MM.1S (cell line): Measurements from ENCODE around the gene FAM167B.

Source experiments
- DNase-seq: peaks from one replicate; pipeline ENCODE4 v3.0.0-alpha.2; 2015
- H2AFZ ChIP-seq: fragments of 300-600 bp; sonication (generic); 2 replicates; pipeline ENCODE4 v1.6.0; 2016; ENCODE audit warnings: antibody characterized with exemption, low read length
- H3F3A ChIP-seq: fragments of 300-600 bp; sonication (generic); 2 replicates; pipeline ENCODE4 v1.6.1; 2016; ENCODE audit warnings: mild to moderate bottlenecking, antibody characterized with exemption, low read length, moderate library complexity, mixed read lengths; ENCODE audit not compliant: insufficient read depth
- H3K27ac ChIP-seq: fragments of 300-600 bp; sonication (generic); 2 replicates; pipeline ENCODE4 v1.5.1; 2016; ENCODE audit warnings: mild to moderate bottlenecking, low read length
- H3K27me3 ChIP-seq: fragments of 300-600 bp; sonication (generic); replicated peaks from 2 replicates; pipeline ENCODE4 v1.6.0; 2016; ENCODE audit warnings: low read length; ENCODE audit not compliant: insufficient read depth
- H3K36me3 ChIP-seq: fragments of 300-600 bp; sonication (generic); replicated peaks from 2 replicates; pipeline ENCODE4 v1.6.1; 2016; ENCODE audit warnings: mild to moderate bottlenecking, low read length, mixed read lengths; ENCODE audit not compliant: insufficient read depth
- H3K4me1 ChIP-seq: fragments of 300-600 bp; sonication (generic); 2 replicates; pipeline ENCODE4 v1.6.1; 2016; ENCODE audit warnings: low read length, mixed read lengths
- H3K4me2 ChIP-seq: fragments of 300-600 bp; sonication (generic); 2 replicates; pipeline ENCODE4 v1.6.0; 2016; ENCODE audit warnings: low read depth, low read length
- H3K4me3 ChIP-seq: fragments of 300-600 bp; sonication (generic); 2 replicates; pipeline ENCODE4 v1.5.1; 2016; ENCODE audit warnings: low read length, mixed read lengths
- H3K79me2 ChIP-seq: fragments of 300-600 bp; sonication (generic); 2 replicates; pipeline ENCODE4 v1.6.1; 2016; ENCODE audit warnings: mixed run types, low read length, mixed read lengths
- H3K9ac ChIP-seq: fragments of 300-600 bp; sonication (generic); 2 replicates; pipeline ENCODE4 v1.6.1; 2016; ENCODE audit warnings: low read length, mixed read lengths
- H3K9me2 ChIP-seq: fragments of 300-600 bp; sonication (generic); replicated peaks from 2 replicates; pipeline ENCODE4 v1.6.1; 2016; ENCODE audit warnings: mild to moderate bottlenecking, low read length, mixed read lengths; ENCODE audit not compliant: insufficient read depth
- H3K9me3 ChIP-seq: fragments of 300-600 bp; sonication (generic); replicated peaks from 2 replicates; pipeline ENCODE4 v1.6.1; 2016; ENCODE audit warnings: mild to moderate bottlenecking, low read length, mixed read lengths; ENCODE audit not compliant: insufficient read depth
- H4K20me1 ChIP-seq: fragments of 300-600 bp; sonication (generic); 2 replicates; pipeline ENCODE4 v1.6.1; 2016; ENCODE audit warnings: mild to moderate bottlenecking, low read length, moderate library complexity, mixed read lengths; ENCODE audit not compliant: insufficient read depth
- CTCF ChIP-seq: fragments of 300-600 bp; sonication (generic); IDR thresholded peaks from 2 replicates; pipeline ENCODE4 v1.5.1; 2016; ENCODE audit warnings: antibody characterized with exemption, low read length, mixed read lengths
- EZH2 ChIP-seq: fragments of 300-600 bp; sonication (generic); optimal IDR thresholded peaks from 2 replicates; pipeline ENCODE3; 2017; ENCODE audit warnings: low read depth, mild to moderate bottlenecking, antibody characterized with exemption, low read length, mixed read lengths
- EZH2phosphoT487 ChIP-seq: fragments of 300-600 bp; sonication (generic); IDR thresholded peaks from 2 replicates; pipeline ENCODE4 v1.6.1; 2018; ENCODE audit warnings: antibody characterized with exemption, low read length

The FAM167B gene

GRCh38 chr1:32242341-32242851, 4.6 kb upstream of the FAM167B start:
- no peaks in the 10 kb centered on the region for H3K79me2 ChIP-seq
- H3K36me3 ChIP-seq = no peaks in the 10 kb centered on the region
- TF ChIP-seq CTCF = no peak
- no peak for TF ChIP-seq EZH2phosphoT487
- H3K27ac ChIP-seq = no peak overlapping the region
- H4K20me1 ChIP-seq = no peaks in the 10 kb centered on the region
- H3K9me3 ChIP-seq = no peaks in the 10 kb centered on the region
- no peaks in the 10 kb centered on the region for H3K9me2 ChIP-seq
- no peaks in the 10 kb centered on the region for H3F3A ChIP-seq
- no peak overlapping the region for H3K9ac ChIP-seq
- no peak overlapping the region for H2AFZ ChIP-seq
- no peaks in the 10 kb centered on the region for H3K27me3 ChIP-seq
- H3K4me1 ChIP-seq = no peaks in the 10 kb centered on the region
- DNase-seq = no peak
- H3K4me2 ChIP-seq = no peak overlapping the region
- no peak overlapping the region for H3K4me3 ChIP-seq

GRCh38 chr1:32247452-32247851, 430 bp downstream of the FAM167B start:
- Histone ChIP-seq H2AFZ (peak overlapping the region; percentile 69), H3K4me2 (no peak overlapping the region), H3K27ac (peak overlapping the region; percentile 99; the same call in 1 of the 2 replicates)

GRCh38 chr1:32247983-32248889, 1.2 kb downstream of the FAM167B start:
- no peaks in the 10 kb centered on the region for H3K79me2 ChIP-seq
- DNase-seq = peak; percentile 86
- H3K9me3 ChIP-seq = no peaks in the 10 kb centered on the region
- H3K4me1 ChIP-seq = peaks cover 34% of the 10 kb centered on the region
- peak overlapping the region; percentile 33; the same call in 1 of the 2 replicates for H3K4me2 ChIP-seq
- H3K27ac ChIP-seq = peak overlapping the region; percentile 99; the same call in 1 of the 2 replicates
- H3F3A ChIP-seq = peaks cover 24% of the 10 kb centered on the region
- no peaks in the 10 kb centered on the region for H3K9me2 ChIP-seq
- H3K4me3 ChIP-seq = no peak overlapping the region
- H3K36me3 ChIP-seq = no peaks in the 10 kb centered on the region
- peak overlapping the region; percentile 69 for H2AFZ ChIP-seq
- no peaks in the 10 kb centered on the region for H4K20me1 ChIP-seq
- peak; percentile 93 for TF ChIP-seq CTCF
- TF ChIP-seq EZH2phosphoT487 = no peak
- no peaks in the 10 kb centered on the region for H3K27me3 ChIP-seq
- peak overlapping the region; percentile 18; the same call in 1 of the 2 replicates for H3K9ac ChIP-seq

More at GRCh38 chr1:32247452-32247851, 430 bp downstream of the FAM167B start:
- Histone ChIP-seq H3K9me2 (no peaks in the 10 kb centered on the region), H3K4me3 (no peak overlapping the region), H3K4me1 (peaks cover 34% of the 10 kb centered on the region), H3K36me3 (no peaks in the 10 kb centered on the region), H3K9me3 (no peaks in the 10 kb centered on the region), H4K20me1 (no peaks in the 10 kb centered on the region), H3K27me3 (no peaks in the 10 kb centered on the region), H3K79me2 (no peaks in the 10 kb centered on the region), H3F3A (peaks cover 24% of the 10 kb centered on the region), H3K9ac (no peak overlapping the region)
- no peak for TF ChIP-seq EZH2
- TF ChIP-seq CTCF = no peak
- no peak for TF ChIP-seq EZH2phosphoT487
- no peak for DNase-seq
